Memory B cell (primary cell): ENCODE data around the gene SIVA1.
A peak's percentile ranks its signal among the peaks of the same experiment; 100 is the strongest.

ENCODE experiments used
- ATAC-seq: fragments of 150-1000 bp; cut with Tn5 transposase; 2 replicates; pipeline ENCODE4 v1.10.0; 2021; ENCODE audit warnings: low read depth, mild to moderate bottlenecking, moderate library complexity
- DNase-seq, 2 donors: peaks; one replicate each; pipeline ENCODE4 v3.0.0; 2022; ENCODE audit warnings: low spot score in 2 of 2
- H3K27ac Mint-ChIP-seq: one replicate; pipeline ENCODE4 v1.8.0; 2022; ENCODE audit warnings: mild to moderate bottlenecking, moderate library complexity, mixed read lengths
- H3K27me3 Mint-ChIP-seq: one replicate; pipeline ENCODE4 v1.8.0; 2022; ENCODE audit warnings: mixed read lengths
- H3K36me3 Mint-ChIP-seq: one replicate; pipeline ENCODE4 v1.8.0; 2022; ENCODE audit warnings: mild to moderate bottlenecking, mixed read lengths
- H3K4me1 Mint-ChIP-seq: one replicate; pipeline ENCODE4 v1.8.0; 2022; ENCODE audit warnings: mixed read lengths
- H3K4me3 Mint-ChIP-seq: one replicate; pipeline ENCODE4 v1.8.0; 2022; ENCODE audit warnings: mild to moderate bottlenecking, moderate library complexity, mixed read lengths
- H3K9me3 Mint-ChIP-seq: one replicate; pipeline ENCODE4 v1.8.0; 2022; ENCODE audit warnings: mixed read lengths

Gene SIVA1

DNA sequence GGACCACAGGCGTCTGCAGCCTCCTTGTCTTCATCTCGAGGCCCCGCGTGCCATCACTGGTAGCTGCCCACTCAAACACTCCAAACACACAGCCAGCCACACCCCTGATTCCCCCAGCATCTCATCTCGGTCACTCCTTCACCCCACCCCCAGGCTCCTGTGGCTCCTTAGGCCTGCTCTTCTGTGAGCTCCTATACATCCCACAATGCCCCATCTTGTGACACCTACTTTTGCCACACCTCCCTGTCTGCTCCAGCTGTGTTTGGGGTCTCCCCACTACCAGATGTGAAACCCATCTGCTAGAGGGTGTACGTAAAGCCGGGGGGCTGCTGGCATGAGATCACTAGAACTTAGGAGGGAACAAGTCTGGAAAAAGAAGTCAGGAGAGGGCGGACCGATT, 38.5 kb downstream of the SIVA1 start:
- ATAC-seq (no peak), DNase-seq (no peak)
- Mint-ChIP-seq H3K36me3 (peaks cover 7% of the 10 kb centered on the region), H3K27me3 (no peaks in the 10 kb centered on the region), H3K4me3 (no peak overlapping the region), H3K4me1 (peaks cover 28% of the 10 kb centered on the region), H3K9me3 (no peaks in the 10 kb centered on the region), H3K27ac (peak overlapping the region; percentile 65)

DNA sequence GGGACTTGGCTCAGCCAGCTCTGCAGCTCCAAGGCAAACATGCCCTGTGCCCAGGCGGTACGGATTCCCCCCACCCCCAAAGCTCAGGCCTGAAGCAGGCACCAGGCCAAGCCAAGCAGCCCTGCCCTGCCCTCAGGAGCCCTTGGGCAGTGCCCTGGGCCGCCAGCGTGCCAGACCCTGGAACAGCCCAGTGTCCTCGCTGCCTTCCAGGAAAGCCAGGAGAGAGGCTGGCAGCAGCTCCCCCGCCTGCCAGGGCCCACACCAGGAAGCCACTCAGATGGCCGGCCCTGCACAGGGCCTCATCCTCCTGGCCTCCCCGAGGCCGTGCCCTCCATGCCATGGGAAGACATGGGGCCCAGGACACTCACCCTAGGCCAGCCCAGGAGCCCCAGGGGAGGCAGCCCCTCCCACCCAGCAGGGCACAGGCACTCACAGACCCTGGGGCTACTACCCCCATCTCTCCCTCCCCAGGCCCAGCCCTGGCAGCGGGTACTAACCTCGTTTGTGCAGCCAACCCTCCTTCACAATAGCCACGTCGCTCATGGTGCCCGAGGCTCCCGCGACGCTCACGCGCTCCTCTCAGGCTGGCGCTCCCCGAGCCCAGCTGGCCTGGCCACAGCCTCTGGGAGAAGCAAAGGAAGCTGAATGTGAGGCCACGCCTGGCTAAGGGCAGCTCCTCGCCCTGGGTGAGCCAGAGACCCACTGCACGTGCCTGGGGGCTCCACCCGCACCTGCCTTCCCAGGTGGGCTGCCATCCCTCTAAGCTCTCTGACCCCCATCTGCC, 39.3 kb downstream of the SIVA1 start:
- H3K27ac Mint-ChIP-seq: no peak overlapping the region
- no peaks in the 10 kb centered on the region for H3K9me3 Mint-ChIP-seq
- DNase-seq (no peak), ATAC-seq (no peak)
- no peaks in the 10 kb centered on the region for H3K27me3 Mint-ChIP-seq
- peaks cover 7% of the 10 kb centered on the region for H3K36me3 Mint-ChIP-seq
- H3K4me1 Mint-ChIP-seq: peaks cover 29% of the 10 kb centered on the region
- no peak overlapping the region for H3K4me3 Mint-ChIP-seq

DNA sequence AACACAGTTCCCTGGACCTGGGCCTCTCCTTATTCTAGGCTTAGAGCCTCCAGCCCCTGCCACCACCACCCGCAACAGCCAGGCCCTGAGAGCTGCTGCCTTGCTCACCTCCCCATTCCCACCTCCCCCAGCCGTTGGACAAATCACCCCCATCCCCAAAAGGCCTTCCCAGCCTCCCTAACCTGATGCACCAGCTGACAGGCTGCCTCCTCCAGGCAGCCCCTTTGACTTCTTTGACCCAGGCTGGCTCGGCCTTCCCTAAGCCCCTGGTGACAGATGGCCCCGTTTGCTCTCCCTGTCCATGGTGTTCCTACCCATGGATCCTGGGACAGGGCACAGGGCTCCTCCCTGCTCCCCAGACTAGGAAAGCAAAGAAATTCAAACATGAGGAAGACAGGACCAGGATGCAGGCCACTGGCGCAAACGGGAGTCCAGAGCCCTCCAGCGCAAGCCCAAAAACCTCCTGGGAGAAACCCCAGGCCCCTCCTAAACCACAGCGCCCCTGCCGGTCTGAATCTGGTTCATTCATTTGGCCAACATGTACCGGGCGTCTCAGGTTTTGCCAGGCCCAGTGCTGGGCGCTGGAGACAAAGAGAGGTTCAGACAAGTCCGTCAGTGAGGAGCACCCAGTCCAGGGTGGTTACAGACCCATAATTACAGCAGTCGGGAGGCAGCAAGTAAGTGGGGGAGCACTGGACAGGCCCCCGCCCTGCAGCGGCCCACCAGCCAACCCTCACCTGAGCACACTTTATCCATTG, 40.2 kb downstream of the SIVA1 start:
- H3K9me3 Mint-ChIP-seq: no peaks in the 10 kb centered on the region
- ATAC-seq: no peak
- DNase-seq: no peak
- peak overlapping the region; percentile 17 for H3K4me3 Mint-ChIP-seq
- H3K36me3 Mint-ChIP-seq: peaks cover 7% of the 10 kb centered on the region
- no peaks in the 10 kb centered on the region for H3K27me3 Mint-ChIP-seq
- H3K27ac Mint-ChIP-seq: no peak overlapping the region
- H3K4me1 Mint-ChIP-seq: peaks cover 31% of the 10 kb centered on the region

DNA sequence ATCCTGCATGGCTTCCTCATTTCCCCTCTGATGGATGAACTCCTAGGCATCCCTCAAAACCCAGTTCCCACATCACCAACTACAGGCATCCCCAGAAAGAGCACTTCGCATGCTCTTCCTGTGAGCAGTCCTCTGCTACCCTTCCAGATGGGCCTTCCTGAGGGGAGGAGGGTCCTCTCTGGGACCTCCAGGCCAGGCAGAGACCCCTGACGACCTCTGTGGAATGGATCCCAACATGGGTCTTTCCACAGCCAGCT, 40.7 kb downstream of the SIVA1 start:
- Mint-ChIP-seq H3K27ac (no peak overlapping the region), H3K36me3 (peaks cover 7% of the 10 kb centered on the region), H3K9me3 (no peaks in the 10 kb centered on the region), H3K4me3 (peak overlapping the region; percentile 86), H3K4me1 (peaks cover 36% of the 10 kb centered on the region), H3K27me3 (no peaks in the 10 kb centered on the region)
- ATAC-seq (no peak), DNase-seq (no peak)

GRCh38 chr14:104794099-104794498, 41.2 kb downstream of the SIVA1 start:
- peak overlapping the region; percentile 86 for H3K4me3 Mint-ChIP-seq
- ATAC-seq (no peak), DNase-seq (no peak)
- H3K9me3 Mint-ChIP-seq: no peaks in the 10 kb centered on the region
- no peaks in the 10 kb centered on the region for H3K27me3 Mint-ChIP-seq
- no peak overlapping the region for H3K27ac Mint-ChIP-seq
- H3K36me3 Mint-ChIP-seq: peaks cover 7% of the 10 kb centered on the region
- peaks cover 40% of the 10 kb centered on the region for H3K4me1 Mint-ChIP-seq

DNA sequence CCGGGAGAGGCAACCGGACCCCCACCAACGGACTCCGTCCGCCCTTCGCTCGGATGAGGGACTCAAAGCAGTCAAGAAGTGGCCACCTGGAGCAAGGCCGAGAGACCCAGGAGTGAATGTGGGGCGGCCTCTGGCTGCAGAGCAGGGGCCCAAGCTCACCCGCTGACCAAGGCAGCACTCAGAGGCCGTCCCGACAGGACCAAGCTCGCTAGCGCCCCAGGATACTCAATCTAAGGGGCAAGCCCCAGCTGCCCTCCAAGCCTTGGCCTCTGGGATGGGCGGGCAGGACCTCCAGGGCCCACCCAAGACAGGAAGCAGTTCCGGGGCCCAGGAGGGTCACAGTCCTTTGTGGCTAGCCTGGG, 41.7 kb downstream of the SIVA1 start:
- no peak for ATAC-seq
- H3K9me3 Mint-ChIP-seq: no peaks in the 10 kb centered on the region
- H3K27ac Mint-ChIP-seq: no peak overlapping the region
- no peaks in the 10 kb centered on the region for H3K27me3 Mint-ChIP-seq
- peaks cover 7% of the 10 kb centered on the region for H3K36me3 Mint-ChIP-seq
- DNase-seq: no peak
- H3K4me1 Mint-ChIP-seq: peaks cover 45% of the 10 kb centered on the region
- peak overlapping the region; percentile 86 for H3K4me3 Mint-ChIP-seq

DNA sequence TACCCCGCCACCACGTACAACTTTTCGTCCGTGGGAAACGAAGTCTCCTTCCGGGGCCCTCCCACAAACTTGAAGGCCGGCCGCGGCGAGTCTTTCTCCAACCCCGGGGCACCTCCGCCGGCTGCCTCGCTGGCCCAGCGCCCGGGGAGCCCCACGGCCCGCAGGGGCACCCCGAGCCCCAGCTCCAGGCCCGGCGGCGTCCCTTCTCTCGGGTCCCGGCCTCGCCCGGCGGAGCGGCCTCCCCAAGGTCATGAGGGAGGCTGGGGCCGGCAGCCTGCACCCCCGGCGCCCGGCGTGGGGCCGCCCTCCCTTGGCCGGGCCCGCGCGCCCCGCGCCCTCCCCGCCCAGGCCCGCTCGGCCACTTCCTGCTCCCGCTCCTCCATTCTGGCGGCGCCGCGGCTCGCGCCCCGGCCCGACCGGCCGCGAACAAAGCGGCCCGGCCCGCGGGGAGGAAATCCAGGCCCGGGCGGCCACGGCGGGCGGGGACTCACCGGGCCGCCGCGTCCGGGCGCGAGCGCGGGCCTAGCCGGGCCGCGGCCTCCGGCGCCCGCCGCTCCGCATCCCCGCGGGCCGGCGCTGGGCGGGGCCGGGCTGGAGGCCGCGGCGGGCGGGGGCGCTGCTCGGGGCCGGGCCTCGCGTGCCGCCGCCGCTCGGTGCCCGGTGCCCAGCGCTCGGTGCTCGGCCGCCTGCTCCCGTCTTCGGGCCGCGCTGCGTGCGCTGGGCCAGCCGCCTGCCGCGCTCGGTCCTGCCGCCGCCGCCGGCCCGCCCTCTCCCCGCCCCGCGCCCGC, 42.2 kb downstream of the SIVA1 start, which contains the start of gene AKT1:
TSS of gene AKT1 (minus strand) at position 756 of the 788 bp plus-strand sequence. CDS start 3,105 bp downstream, outside the sequence.
- H3K27me3 Mint-ChIP-seq: no peaks in the 10 kb centered on the region
- DNase-seq (peak in 1 of 2 donors; percentile 47), ATAC-seq (peak; percentile 34)
- no peaks in the 10 kb centered on the region for H3K9me3 Mint-ChIP-seq
- H3K27ac Mint-ChIP-seq: peak within 1 kb of the TSS; percentile 75
- H3K4me3 Mint-ChIP-seq: peak within 1 kb of the TSS; percentile 86
- H3K36me3 Mint-ChIP-seq: peaks cover 7% of the 10 kb centered on the region
- H3K4me1 Mint-ChIP-seq: peaks cover 48% of the 10 kb centered on the region

DNA sequence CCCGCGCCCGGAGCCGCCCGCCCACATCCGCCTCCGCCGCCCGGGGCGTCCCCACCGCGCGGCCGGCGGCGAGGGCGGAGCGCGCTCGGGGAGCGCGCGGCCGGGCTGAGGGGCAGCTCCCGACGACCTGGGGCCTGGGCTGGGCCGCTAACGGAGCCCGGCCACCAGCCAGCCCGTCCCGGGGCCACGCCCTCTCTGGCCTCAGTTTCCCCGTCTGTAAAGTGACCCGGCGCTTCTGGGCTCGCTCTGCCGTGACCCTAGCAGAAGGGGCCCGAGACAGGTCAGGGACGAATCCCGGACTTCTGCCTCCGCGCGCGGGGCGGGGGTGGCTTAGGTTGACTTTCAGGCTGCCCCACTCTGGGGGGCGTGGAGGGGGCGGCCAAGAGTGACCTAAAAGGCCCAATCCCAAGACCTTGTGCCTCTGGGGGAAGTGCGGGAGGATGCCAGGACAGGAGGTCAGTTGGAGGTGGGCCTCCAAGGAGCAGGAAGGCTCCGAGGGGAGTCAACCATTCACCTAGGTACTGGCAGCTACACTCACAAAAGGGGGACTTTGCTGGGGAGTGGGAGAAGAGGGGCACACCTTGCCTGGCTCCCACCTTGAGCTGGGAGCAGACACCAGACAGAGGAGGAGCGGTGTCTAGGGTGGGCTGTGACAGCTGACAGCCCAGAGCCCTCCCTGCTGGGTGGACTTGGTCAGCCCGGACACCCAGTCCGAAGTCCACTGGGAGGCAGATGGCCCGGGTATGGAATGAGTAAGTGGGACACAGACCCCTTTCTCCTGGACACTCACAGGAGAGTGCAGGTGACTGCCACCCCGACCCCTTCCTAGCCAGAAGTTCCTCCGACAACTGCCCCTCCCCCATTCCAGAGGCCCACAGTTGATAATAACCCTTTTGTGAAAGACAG, 43.1 kb downstream of the SIVA1 start:
- DNase-seq (peak in 1 of 2 donors; percentile 40), ATAC-seq (peak; percentile 60)
- Mint-ChIP-seq H3K27ac (peak overlapping the region; percentile 75), H3K4me3 (peak overlapping the region; percentile 72), H3K4me1 (peaks cover 48% of the 10 kb centered on the region), H3K9me3 (no peaks in the 10 kb centered on the region), H3K27me3 (no peaks in the 10 kb centered on the region), H3K36me3 (peaks cover 6% of the 10 kb centered on the region)

DNA sequence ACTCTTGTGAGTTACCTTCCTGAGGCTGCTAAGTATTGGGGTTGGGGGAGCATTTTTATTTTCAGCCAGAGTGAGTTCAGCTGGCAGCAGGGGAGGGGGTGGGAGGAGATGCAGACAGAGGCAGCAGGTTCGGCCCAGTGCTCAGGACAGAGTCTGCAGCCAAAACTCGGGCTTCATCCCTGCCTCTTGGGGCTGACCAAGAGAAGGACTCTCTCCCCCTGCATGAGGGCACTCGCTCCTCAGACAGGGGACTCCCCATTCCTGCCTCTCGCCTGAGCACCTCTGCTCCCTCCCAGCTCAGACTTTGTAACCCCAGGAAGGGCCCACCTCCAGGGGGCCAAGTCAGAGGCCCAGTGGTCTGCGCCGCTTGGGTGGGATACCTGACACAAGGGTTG, 43.7 kb downstream of the SIVA1 start:
- H3K27ac Mint-ChIP-seq: peak overlapping the region; percentile 75
- H3K4me3 Mint-ChIP-seq: peak overlapping the region; percentile 72
- ATAC-seq (no peak), DNase-seq (no peak)
- H3K27me3 Mint-ChIP-seq: no peaks in the 10 kb centered on the region
- no peaks in the 10 kb centered on the region for H3K36me3 Mint-ChIP-seq
- peaks cover 47% of the 10 kb centered on the region for H3K4me1 Mint-ChIP-seq
- H3K9me3 Mint-ChIP-seq: no peaks in the 10 kb centered on the region

- H3K27me3 Mint-ChIP-seq: no peaks in the 10 kb centered on the region
- H3K9me3 Mint-ChIP-seq: no peaks in the 10 kb centered on the region
- H3K27ac Mint-ChIP-seq: peak overlapping the region; percentile 75
- H3K4me1 Mint-ChIP-seq: peaks cover 48% of the 10 kb centered on the region
- DNase-seq (no peak), ATAC-seq (no peak)
- peak overlapping the region; percentile 72 for H3K4me3 Mint-ChIP-seq
- H3K36me3 Mint-ChIP-seq: no peaks in the 10 kb centered on the region
Measured at GRCh38 chr14:104797115-104798044, 44.4 kb downstream of the SIVA1 start.

DNA sequence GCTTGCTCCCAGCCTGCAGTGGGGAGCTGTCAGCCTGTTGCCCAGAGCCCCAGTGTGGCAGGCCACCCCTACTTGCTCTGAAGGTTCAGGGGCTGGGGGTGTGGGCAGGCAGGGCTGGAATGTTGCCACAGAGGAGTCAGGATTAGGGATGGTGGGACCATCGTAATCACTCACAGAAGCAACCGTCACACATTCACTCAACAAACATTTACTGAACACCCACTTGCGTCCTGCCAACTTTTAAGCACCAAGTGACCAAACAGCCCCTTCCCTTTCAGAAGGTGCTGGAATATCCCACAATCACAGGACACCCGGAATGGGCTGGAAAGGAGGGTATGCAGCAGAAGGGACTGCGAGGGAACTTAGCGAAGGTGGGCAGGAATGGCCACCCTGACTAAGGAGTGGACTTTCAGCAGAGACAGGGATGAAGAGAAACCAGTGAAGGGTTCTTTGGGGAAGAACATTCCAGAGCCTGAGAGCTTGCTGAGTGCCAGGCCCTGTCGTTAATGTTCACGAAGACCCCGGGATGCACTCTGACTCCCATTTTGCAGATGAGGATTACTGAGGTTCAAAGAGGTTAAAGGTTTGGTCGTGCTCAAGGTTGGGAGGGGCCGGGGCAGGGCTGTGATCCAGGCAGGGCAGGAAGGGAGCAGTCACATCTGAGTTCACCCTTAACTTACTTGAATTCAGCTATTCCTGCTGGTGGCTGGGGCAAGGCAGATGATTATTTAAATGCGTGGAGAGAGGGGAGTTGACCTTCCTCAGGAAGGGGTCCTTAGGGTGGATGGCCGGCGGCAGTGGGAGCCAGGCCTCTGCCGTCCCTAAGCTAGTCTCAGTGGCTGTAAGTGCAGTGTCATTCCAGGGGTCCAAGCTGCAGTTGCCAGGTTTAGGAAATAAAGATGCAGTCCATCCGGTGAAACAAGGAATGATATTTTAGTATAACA, 45.6 kb downstream of the SIVA1 start:
- no peak for DNase-seq
- no peaks in the 10 kb centered on the region for H3K27me3 Mint-ChIP-seq
- peak overlapping the region; percentile 62 for H3K27ac Mint-ChIP-seq
- peak overlapping the region; percentile 69 for H3K4me3 Mint-ChIP-seq
- H3K9me3 Mint-ChIP-seq: no peaks in the 10 kb centered on the region
- ATAC-seq: no peak
- no peaks in the 10 kb centered on the region for H3K36me3 Mint-ChIP-seq
- H3K4me1 Mint-ChIP-seq: peaks cover 43% of the 10 kb centered on the region
